ENCODE results near the gene GPR179.

DNA sequence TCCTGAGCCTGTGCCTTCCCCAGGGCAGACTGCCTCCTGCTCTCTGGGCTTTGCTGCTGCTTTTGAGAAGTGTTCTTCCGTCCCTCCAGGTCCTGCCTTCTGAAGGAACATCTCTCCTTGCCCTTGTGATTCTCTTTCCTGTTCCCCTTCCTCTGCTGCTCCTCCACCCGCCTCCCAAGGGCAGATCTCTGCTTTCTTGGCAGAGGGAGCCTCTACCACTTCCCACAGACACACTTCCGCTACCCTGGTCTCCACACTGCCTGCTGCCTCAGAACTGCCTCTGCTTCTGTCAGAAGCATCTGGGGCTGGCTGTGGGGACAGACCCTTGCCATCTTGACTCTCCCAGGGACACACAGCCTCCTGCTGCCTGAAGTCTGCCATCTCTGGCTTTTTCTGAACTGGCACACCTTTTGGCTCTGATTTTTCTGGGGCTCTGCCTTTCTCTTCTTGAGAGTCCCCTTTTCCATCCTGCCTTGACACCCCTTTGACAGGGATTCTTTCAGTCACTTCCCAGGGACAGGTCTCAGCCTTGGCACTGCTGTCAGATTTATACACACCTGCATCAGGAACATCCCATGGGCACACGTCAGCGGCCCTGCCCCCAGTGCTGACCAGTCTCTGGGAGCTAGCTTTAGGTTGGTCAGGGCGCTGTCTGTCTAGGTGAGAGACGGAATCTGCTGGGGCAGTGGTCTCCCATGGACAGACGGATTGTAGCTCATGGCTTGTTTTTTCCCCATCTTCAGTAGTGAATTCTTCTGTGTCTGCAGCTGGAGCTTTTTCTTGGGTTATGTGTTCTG, 16.6 kb downstream of the GPR179 start:
- TF ChIP-seq CTCF (IDR thresholded peaks at IDR 0.05; ENCODE audit: low read depth, low read length) (no peak), EZH2phosphoT487 (IDR thresholded peaks at IDR 0.05; ENCODE audit: low read depth) (no peak)
